Activated CD4-positive, alpha-beta T cell treated with anti-CD3 and anti-CD28 coated beads for 24 hours (primary cell): ENCODE data around the gene STPG4.
"Not testable (repeated sequence)": the region's sequence is repeated elsewhere in the genome, so short reads cannot be mapped to it uniquely, and the experiment has no call there.

ENCODE experiments used
- DNase-seq, 2 donors: peaks; one replicate each; pipeline ENCODE4 v3.0.0-alpha.2; 2020; ENCODE audit warnings: low read depth in 2 of 2

STPG4 gene

DNA sequence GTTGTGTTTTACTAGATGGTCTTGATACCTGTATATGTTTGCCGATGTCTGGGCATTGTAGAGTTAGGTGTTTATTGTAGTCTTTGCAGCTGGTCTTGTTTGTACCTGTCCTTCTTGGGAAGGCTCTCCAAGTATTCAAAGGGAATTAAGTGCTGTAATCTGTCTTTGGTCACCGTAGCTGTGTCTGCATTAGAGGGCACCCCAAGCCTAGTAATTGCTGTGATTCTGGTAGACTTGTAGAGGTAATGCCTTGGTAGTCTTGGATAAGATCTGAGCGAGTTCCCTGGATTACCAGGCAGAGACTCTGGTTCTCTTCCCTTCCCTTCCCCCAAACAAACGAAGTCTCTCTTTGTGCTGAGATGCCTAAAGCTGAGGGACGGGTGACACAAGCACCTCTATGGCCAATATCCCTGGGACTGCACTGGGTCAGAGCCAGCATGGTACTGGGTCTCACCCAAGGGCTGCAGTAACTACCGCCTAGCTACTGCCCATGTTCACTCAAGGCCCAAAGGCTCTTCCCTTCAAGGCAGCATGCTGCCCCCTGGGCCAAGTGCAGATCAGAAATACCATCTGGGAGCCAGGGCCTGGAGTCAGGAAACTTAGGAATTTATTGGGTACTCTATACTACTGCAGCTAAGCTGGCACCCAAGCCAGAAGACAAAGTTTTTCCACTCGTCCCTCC lies 27.1 kb downstream of the STPG4 start:
- DNase-seq: no peak

DNA sequence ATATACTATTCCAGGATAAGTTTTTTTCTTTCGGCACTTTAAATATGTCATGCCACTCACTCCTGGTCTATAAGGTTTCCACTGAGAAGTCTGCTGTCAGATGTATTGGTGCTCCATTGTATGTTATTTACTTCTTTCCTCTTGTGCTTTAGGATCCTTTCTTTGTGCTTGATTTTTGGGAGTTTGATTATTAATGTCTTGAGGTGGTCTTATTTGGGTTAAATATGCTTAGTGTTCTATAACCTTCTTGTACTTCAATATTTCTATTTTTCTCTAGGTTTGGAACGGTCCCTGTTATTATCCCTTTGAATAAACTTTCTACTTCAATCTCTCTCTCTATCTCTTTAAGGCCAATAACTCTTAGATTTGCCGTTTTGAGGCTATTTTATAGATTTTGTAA lies 28.3 kb downstream of the STPG4 start:
- DNase-seq: no peak

DNA sequence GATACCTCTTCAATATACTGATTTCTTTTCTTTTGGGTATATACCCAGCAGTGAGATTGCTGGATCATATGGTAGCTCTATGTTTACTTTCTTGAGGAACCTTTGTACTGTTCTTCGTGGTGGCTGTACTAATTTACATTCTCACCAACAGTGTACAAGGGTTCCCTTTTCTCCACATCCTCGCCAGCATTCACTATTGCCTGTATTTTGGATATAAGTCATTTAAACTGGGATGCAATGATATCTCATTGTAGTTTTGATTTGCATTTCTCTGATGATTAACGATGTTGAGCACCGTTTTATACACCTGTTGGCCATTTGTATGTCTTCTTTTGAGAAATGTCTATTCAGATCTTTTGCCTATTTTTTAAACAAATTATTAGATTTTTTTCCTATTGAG lies 30.4 kb downstream of the STPG4 start:
- not testable (repeated sequence) for DNase-seq

DNA sequence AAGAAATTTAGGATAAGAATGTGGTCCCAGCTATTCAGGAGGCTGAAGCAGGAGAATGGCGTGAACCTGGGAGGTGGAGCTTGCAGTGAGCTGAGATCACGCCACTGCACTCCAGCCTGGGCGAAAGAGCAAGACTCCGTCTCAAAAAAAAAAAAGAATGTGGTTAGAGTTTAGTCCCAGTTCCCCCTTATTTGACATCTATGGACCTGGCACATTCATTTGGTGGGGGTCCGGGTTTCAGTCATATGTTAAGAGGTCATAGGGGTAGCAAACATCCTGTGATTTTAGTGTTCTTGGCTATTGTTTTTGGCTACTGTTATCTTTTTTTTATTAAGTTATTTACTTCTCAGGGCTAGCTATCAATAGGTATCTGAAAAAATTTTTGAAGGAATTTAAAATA lies 34.7 kb downstream of the STPG4 start:
- not testable (repeated sequence) for DNase-seq

DNA sequence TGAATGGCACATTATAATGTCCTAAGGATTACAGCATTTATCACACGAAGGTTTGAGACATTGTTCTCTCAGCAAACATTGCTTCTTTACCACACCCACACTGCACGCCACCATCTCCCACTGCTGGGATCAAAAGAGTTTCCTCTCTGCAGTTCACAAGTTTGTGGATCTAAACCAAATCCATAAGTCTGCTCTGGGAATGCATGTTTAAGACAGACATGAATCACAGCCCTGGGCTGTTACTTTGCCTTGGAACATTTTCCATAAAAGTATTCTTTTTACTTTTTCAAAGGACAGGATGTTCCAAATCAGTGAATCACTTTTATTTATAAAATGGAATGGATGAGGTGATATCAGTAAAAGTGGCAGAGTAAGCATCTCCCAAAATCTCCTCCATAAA lies 36.1 kb downstream of the STPG4 start:
- no peak for DNase-seq

DNA sequence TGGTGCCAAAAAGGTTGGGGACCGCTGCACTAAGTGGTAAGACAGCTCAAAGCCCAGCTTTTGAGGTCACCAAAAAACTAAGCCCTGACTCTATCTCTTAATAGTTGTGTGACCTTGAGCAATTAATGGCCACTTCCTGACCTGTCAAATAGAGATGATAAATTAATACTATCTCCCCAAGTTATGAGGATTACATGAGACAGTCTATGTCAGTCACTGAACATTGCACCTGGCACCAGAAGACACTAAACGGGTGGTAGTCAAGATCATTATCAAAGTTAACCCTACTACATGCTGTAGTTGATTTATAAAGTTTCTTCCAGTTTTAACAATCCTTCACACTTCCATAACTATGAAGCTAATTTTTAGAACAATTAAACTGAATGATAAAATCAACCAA lies 36.5 kb downstream of the STPG4 start:
- DNase-seq: no peak

DNA sequence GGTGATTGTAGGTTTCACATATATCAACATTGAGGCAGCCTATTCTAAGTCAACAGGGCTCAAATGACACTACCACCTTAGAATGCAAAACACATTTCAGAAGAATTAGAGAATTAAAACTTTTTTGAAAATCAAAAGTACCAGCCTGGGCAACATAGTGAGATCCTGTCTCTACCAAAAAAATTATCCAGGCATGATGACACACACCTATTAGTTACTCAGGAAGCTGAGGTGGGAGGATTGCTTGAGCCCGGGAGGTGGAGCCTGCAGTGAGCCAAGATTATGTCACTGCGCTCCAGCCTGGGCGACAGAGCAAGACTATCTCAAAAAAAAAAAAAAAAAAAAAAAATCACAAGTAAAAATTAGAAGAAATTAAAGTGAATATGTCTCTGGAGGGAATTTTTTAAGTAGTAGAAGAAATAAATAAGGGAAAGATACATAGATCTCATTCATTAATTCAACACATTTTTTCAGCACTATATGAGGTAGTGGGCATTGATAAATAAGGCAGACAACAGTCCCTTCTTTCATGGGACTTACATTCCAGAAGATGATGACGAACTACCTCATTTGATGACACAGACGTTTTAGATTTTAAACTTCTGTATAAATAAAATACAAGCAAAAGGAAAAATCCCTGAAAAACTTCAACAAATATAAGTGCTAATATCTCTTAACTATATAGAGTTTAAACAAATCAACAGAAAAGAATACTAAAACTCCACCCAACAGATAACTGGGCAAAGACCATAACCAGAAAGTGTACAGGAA lies 42.3 kb downstream of the STPG4 start:
- no peak for DNase-seq

DNA sequence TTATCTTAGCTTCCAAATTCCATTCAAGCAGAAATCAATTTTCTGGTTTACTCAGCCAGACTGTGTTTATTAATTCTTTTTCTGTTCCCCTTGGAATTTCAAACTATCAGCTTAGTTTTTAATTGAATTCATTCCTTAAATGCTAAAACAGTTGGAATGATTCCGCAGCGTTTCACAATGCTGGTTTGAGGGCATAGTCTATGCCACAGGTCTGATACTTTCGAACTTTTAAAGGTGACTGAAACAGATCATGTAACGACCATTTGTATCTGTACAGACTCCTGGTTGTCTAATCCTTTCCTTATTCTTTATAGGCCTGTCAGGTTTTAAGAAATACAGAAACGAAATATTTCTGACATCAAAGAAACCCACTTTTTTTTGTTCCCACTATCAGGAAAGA lies 45.4 kb downstream of the STPG4 start:
- DNase-seq: no peak

DNA sequence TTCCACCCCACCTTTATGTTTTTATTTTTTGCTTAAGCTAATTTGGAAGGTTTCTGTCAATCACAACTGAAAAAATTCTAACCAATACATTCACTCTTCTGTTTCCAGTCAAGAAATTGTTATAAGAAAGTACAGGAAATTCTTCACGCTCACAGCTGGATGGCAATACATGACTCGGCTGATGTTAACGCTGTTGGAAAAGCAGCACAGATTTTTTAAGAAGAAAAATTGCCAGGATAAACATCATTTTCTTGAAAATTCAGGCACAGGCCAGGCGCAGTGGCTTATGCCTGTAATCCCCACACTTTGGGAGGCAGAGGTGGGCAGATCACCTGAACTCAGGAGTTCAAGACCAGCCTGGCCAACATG lies 46.1 kb downstream of the STPG4 start:
- DNase-seq: no peak

DNA sequence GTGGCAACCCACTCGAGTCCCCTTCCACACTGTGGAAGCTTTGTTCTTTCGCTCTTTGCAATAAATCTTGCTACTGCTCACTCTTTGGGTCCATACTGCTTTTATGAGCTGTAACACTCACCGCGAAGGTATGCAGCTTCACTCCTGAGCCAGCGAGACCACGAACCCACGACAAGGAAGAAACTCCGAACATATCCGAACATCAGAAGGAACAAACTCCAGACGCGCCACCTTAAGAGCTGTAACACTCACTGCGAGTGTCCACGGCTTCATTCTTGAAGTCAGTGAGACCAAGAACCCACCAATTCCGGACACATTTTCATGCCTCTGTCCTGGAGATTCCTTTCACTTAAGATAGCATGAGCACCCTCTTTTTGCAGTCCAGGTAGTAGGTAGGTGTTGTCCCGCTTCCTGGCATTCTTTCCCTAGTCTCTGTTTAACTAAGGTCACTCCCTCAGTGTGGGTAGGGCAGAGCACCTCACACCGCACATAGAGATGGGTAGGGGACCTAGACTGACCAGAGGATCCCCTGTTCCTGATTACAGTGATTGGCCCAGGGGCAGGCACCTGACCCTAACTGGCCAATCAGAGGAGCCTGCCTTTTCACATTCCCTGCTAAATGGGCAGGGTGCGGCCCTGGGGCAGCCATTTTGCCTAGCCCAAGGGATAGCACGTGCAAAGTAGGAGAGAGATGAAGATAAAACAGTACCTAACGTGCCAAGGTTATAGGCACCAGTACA lies 46.7 kb downstream of the STPG4 start:
- not testable (repeated sequence) for DNase-seq

DNA sequence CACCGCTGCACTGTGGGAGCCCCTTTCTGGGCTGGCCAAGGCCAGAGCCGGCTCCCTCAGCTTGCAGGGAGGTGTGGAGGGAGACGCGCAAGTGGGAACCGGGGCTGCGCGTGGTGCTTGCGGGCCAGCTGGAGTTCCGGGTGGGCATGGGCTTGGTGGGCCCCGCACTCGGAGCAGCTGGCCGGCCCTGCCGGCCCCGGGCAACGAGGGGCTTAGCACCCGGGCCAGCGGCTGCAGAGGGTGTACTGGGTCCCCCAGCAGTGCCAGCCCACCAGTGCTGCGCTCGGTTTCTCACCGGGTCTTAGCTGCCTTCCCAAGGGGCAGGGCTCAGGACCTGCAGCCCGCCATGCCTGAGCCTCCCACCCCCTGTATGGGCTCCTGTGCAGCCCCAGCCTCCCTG lies 47.9 kb downstream of the STPG4 start:
- DNase-seq: not testable (repeated sequence)

DNA sequence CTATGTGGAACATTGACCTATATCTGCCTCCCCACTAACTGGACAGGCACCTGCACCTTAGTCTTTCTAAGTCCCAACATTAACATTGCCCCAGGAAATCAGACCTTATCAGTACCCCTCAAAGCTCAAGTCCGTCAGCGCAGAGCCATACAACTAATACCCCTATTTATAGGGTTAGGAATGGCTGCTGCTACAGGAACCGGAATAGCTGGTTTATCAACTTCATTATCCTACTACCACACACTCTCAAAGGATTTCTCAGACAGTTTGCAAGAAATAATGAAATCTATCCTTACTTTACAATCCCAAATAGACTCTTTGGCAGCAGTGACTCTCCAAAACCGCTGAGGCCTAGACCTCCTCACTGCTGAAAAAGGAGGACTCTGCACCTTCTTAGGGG lies 48.9 kb downstream of the STPG4 start:
- not testable (repeated sequence) for DNase-seq

DNA sequence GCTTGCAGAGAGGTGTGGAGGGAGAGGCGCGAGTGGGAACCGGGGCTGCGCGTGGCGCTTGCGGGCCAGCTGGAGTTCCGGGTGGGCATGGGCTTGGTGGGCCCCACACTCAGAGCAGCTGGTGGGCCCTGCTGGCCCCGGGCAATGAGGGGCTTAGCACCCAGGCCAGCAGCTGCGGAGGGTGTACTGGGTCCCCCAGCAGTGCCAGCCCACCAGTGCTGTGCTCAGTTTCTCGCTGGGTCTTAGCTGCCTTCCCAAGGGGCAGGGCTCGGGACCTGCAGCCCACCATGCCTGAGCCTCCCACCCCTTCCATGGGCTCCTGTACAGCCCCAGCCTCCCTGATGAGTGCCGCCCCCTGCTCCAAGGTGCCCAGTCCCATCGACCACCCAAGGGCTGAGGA lies 55.4 kb downstream of the STPG4 start:
- not testable (repeated sequence) for DNase-seq

DNA sequence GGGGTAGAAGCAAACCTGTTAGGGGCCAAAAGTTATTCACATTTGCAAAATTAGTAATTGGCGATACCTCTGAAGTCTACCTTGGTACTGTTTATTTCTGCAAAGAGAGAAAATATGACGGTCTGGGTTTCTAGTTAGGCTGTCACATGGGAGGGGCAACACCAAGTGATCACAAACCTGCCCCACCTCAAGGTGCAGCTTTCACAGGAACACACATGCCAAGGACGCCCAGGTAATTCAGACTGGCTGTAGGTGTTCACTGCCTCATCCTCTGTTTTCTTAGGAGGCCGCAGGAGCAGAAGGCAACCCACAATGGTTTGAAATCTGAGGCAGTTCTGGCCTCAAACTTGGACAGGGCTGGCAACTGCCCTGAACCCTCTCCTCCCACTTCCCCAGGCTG lies 56.2 kb downstream of the STPG4 start:
- no peak for DNase-seq

DNA sequence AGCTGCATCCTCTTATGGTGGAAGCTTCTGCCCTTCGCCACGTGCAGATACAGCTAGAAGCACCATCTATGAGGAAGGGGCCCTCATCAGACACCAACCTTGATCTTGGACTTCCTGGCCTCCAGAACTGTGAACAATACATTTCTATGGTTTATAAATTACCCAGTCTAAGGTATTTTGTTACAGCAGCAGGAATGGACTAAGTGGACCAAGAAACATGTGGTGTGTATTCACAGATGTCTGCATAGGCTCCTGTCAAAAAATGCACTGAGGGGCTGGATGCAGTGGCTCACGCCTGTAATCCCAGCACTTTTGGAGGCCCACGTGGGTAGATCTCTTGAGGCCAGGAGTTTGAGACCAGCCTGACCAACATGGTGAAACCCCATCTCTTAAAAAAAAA lies 57.5 kb downstream of the STPG4 start:
- DNase-seq: no peak

DNA sequence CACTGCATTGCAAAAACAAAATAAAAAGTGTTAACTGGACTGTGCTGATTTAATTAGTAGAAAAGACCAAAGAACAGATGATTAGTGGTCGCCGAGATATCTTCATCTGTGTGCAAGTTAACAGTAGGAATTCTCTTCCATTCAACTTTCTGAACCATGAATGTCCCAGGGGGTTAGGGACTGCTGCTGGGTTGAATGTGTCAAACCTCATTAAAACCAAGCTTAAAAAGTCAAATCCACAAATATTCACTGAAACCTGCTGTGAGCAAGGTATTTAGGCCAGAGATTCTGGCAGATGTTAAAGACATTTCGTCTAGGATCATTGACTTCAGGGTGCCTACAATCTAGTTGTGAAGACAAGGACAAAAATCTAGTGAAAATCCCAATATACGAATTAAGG lies 58.7 kb downstream of the STPG4 start:
- no peak for DNase-seq

DNA sequence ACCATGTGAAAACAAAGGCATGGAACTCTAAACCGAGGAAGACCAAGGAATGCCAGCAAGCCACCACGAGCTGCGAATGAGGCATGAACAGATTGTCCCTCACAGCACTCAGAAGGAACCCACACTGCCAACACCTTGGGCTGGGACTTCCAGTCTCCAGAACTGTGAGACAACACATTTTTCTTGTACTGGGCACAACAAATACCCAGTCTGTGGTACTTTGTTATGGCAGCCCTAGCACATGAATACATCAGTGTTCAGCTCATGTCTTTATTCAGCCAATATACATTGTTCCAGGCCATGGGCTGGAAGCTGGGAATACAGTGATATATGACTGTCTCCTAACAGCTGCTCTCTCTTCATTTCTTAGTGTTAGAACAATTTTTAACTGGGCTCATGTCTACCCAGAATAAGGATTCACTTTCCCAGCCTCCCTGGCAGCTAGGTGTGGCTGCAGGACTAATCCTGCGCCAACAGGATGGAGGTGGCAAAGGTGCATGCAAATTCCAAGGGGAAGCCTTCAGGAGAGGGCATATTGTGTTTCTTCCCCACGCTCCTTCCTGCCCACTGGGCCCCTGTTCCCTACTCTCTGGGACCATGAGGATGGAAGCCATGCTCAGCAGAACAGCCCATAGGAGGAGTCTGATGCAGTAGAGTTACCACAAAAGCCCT lies 59.6 kb downstream of the STPG4 start:
- no peak for DNase-seq

DNA sequence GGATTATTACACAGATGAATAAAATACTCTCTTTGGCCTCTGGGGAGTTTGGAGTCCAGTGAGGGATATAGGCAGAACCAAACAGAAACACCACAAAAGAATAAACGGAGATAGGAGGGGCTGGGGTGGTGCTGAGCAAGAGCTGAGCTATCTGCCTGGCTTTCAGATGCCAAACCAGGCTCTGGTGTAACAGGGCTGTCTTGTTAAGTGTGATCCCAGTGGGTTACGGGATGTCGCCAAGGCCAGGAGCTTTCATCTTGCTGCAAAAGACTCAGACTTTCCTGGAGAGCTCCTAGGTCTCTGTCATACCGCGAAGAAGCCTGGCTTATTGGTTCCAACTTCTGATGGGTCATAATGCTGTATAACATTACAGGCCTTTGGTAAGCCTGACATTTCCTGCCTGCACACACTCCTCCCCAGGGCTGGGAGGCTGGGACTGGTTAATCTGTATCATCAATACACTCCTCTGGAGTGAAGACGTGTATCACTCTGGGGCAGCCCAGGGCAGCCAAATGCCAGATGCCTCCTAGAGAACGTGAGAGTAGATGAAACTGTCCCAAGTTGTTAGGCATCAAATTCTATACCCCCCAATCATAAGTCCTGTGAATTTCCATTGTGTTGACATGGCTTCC lies 60.5 kb downstream of the STPG4 start:
- no peak for DNase-seq

DNA sequence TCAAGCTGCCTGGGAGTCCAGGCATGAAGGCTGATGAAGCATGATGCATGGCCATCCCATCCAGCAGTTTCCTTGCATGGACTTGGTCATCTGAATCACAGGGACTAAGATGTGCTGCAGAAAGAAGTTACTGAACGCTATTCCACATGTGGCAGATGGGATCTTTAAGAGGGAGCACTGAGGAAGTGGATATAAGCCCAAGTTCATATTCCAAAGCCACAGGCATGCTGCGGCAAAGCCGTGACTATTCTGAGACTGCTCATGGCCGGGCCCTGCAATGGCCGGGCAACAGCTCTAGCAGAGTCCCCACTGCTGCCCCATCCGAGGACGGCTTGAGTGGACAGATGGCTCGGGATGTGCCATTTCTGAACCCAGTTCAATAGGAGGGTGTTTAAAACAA lies 61.5 kb downstream of the STPG4 start:
- no peak for DNase-seq

DNA sequence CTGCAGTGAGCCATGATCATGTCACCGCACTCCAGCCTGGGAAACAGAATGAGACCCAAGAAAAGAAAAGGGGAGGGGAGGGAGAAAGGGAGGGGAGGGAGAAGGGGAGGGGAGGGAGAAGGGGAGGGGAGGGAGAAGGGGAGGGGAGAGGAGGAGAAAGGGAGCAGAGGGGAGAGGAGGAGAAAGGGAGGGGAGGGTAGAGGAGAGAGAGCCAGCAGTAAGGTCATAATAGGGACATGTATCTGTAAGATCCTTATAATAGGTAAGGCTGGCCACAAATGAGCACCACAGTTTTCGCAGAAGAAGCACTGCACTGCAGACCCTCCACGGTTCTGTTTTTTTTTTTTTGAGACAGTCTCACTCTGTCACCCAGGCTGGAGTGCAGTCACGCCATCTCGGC lies 62.6 kb downstream of the STPG4 start:
- DNase-seq: no peak

DNA sequence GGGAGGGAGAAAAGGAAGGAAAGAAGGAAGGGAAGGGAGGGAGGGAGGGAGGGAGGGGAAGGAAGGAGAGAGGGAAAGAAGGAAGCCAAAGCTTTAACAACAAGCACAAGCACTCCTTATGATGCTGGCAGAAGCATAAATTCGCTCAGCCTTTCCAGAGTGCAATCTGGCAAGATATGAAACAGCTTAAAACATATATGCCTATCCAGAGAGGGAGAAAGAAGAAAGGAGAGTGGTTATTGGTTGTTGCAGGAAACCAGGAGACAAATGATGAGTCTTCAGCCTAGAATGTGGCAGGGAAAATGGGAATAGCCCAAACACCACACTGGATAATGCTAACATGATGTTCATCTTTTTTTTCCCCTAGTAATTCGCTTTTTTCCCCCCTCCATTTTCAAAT lies 64.0 kb downstream of the STPG4 start:
- no peak for DNase-seq

DNA sequence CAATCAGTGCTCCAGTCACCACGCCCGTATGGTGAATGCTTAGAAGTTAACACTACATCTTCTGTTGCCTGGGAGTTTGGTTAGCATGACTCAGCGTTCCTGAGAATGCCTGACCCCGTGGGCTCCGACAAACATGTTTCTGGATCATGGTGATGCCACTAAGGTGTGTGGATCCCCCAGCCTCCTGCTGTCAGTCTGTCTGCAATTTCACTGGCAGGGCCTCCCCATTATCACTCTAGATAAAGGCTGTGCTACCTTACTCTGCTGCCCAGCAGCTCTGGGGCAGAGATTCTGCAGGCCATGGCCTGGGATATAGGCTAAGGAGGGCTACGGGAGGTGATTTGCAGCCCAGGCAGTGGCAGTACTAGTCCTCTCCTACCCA lies 66.0 kb downstream of the STPG4 start:
- DNase-seq: no peak
